HCT116 (cell line): ENCODE results near the gene HOXB13. TPM values are rescaled to one million over a fixed set of nuclear protein-coding genes. Genes with fewer than 3 reads are reported as not detected.

Source experiments
- ATAC-seq: fragments of 200-7000 bp; cut with Tn5 transposase; 2 replicates; pipeline ENCODE4 v1.9.1; 2020; ENCODE audit warnings: mild to moderate bottlenecking, moderate library complexity
- BruUV-seq: library from RNA; stranded (reverse); fragments of 400-500 nt; replicated peaks from 2 replicates; lab custom pipeline; 2021; lab: Mats Ljungman, UMichigan
- CTCF ChIA-PET: fragments of 300-600 bp; sonication (Branson Sonifier 250); formaldehyde crosslinking; loops from one replicate; lab custom pipeline; 2021; ENCODE audit warnings: antibody characterized with exemption; lab: Charles Lee
- POLR2A ChIA-PET: fragments of 300-600, 350-600 bp; sonication (Branson Sonifier 250); formaldehyde crosslinking; loops from one replicate; lab custom pipeline; 2021; ENCODE audit warnings: antibody characterized with exemption; lab: Charles Lee
- RAD21 ChIA-PET, 2 experiments: fragments of 300-600 bp; sonication (Branson Sonifier 250); formaldehyde crosslinking; loops; one replicate each; lab custom pipeline; 2023; ENCODE audit warnings: low total read pairs in 2 of 2; ENCODE audit not compliant: uncharacterized antibody in 2 of 2, unreplicated experiment in 2 of 2, low non-redundant PET in 1 of 2; lab: Charles Lee
- DNase-seq: peaks from one replicate; pipeline ENCODE4 v3.0.0-alpha.2; 2010; ENCODE audit warnings: low read depth, low spot score
- H2AFZ ChIP-seq: fragments of 200-600 bp; shearing (Covaris generic), sonication (generic); 2 replicates; pipeline ENCODE4 v1.6.1; 2017; ENCODE audit warnings: low read depth, mixed run types, mixed read lengths, antibody characterized with exemption, low read length; ENCODE audit not compliant: poor library complexity, severe bottlenecking
- H3K27ac ChIP-seq: 2 replicates; pipeline ENCODE4 v1.5.1; 2012; ENCODE audit warnings: low read depth, low read length
- H3K27me3 ChIP-seq: fragments of 200-600 bp; sonication (generic); 2 replicates; pipeline ENCODE4 v1.6.1; 2016; ENCODE audit warnings: mixed run types, low read length, mixed read lengths; ENCODE audit not compliant: insufficient read depth
- H3K36me3 ChIP-seq, 2 experiments: fragments of 200-500 bp in 1 of 2; fragments of 200-600 bp in 1 of 2; sonication (Bioruptor generic) in 1 of 2; sonication (generic) in 1 of 2; 2 replicates each; pipeline versions ENCODE4 v1.5.1 to v1.6.1; 2014 to 2016; ENCODE audit warnings: low read length in 2 of 2, inconsistent platforms in 1 of 2, mixed read lengths in 1 of 2, mixed run types in 1 of 2; ENCODE audit not compliant: insufficient read depth in 2 of 2, control insufficient read depth in 1 of 2
- H3K4me1 ChIP-seq, 2 experiments: fragments of 200-600 bp in 1 of 2; sonication (generic) in 1 of 2; 2 replicates each; pipeline versions ENCODE4 v1.5.1 to v1.6.1; 2012 to 2017; ENCODE audit warnings: low read length in 2 of 2, inconsistent platforms in 1 of 2, mild to moderate bottlenecking in 1 of 2, mixed read lengths in 1 of 2, mixed run types in 1 of 2, moderate library complexity in 1 of 2; ENCODE audit not compliant: insufficient read depth in 2 of 2, control insufficient read depth in 1 of 2
- H3K4me2 ChIP-seq: fragments of 200-600 bp; sonication (generic); 2 replicates; pipeline ENCODE4 v1.6.1; 2017; ENCODE audit warnings: mixed run types, low read length, mixed read lengths
- H3K4me3 ChIP-seq, 2 experiments: fragments of 200-600 bp in 1 of 2; sonication (generic) in 1 of 2; replicated peaks in 1 of 2; 2 replicates each; pipeline ENCODE4 v1.5.1; 2011 to 2016; ENCODE audit warnings: low read length in 2 of 2, control low read depth in 1 of 2, low read depth in 1 of 2, mild to moderate bottlenecking in 1 of 2, mixed read lengths in 1 of 2, mixed run types in 1 of 2
- H3K79me2 ChIP-seq: fragments of 200-600 bp; sonication (generic); 2 replicates; pipeline ENCODE4 v1.6.1; 2017; ENCODE audit warnings: mild to moderate bottlenecking, mixed run types, low read length, moderate library complexity, mixed read lengths; ENCODE audit not compliant: insufficient read depth
- H3K9ac ChIP-seq: fragments of 200-600 bp; sonication (generic); 2 replicates; pipeline ENCODE4 v1.6.1; 2016; ENCODE audit warnings: low read length, mixed read lengths
- H3K9me2 ChIP-seq: fragments of 200-600 bp; sonication (generic), shearing (Covaris generic); 2 replicates; pipeline ENCODE4 v1.6.1; 2017; ENCODE audit warnings: mixed run types, mild to moderate bottlenecking, moderate library complexity; ENCODE audit not compliant: insufficient read depth
- H3K9me3 ChIP-seq, 2 experiments: fragments of 200-500 bp in 1 of 2; fragments of 200-600 bp in 1 of 2; sonication (Bioruptor generic) in 1 of 2; sonication (generic) in 1 of 2; 2 replicates each; pipeline ENCODE4 v1.6.1; 2014 to 2017; ENCODE audit warnings: low read length in 2 of 2, mixed read lengths in 2 of 2, inconsistent platforms in 1 of 2, low read depth in 1 of 2, mild to moderate bottlenecking in 1 of 2, mixed run types in 1 of 2, moderate library complexity in 1 of 2; ENCODE audit not compliant: control insufficient read depth in 1 of 2, insufficient read depth in 1 of 2
- H4K20me1 ChIP-seq: fragments of 200-600 bp; sonication (generic), shearing (Covaris generic); 2 replicates; pipeline ENCODE4 v1.6.1; 2017; ENCODE audit warnings: mixed run types, mild to moderate bottlenecking, moderate library complexity; ENCODE audit not compliant: insufficient read depth
- ATF3 ChIP-seq: IDR thresholded peaks from 2 replicates; pipeline ENCODE4 v1.6.1; 2012
- FOSL1 ChIP-seq: IDR thresholded peaks from 2 replicates; pipeline ENCODE4 v1.6.1; 2012; ENCODE audit warnings: low read depth
- POLR2A ChIP-seq: IDR thresholded peaks from 2 replicates; pipeline ENCODE4 v1.7.0; 2011; ENCODE audit warnings: borderline replicate concordance; ENCODE audit not compliant: insufficient read depth, insufficient read length; ENCODE audit errors: extremely low read depth
- SIN3A ChIP-seq: IDR thresholded peaks from 2 replicates; pipeline ENCODE4 v1.6.1; 2012; ENCODE audit warnings: low read depth
- SRF ChIP-seq: IDR thresholded peaks from 2 replicates; pipeline ENCODE4 v1.6.1; 2012; ENCODE audit warnings: low read depth
- YY1 ChIP-seq: IDR thresholded peaks from 2 replicates; pipeline ENCODE4 v1.6.1; 2011; ENCODE audit warnings: low read length, low read depth, moderate library complexity, mild to moderate bottlenecking; ENCODE audit not compliant: insufficient replicate concordance; ENCODE audit errors: extremely low read depth
- ZBTB33 ChIP-seq: IDR thresholded peaks from 2 replicates; pipeline ENCODE4 v1.6.1; 2011; ENCODE audit warnings: mild to moderate bottlenecking, low read length, moderate library complexity; ENCODE audit not compliant: insufficient replicate concordance; ENCODE audit errors: extremely low read depth
- intact Hi-C: fragments of 100-400 bp; cut with micrococcal nuclease; formaldehyde crosslinking; loops from 2 replicates; pipeline ENCODE4 v1.10.0; 2022
- total RNA-seq: library from RNA; stranded (reverse); gene quantifications from one replicate; pipeline ENCODE4 v1.2.1, GENCODE V29; 2021; ENCODE audit not compliant: unreplicated experiment

Gene HOXB13
- total RNA-seq, 1 experiment from 2014 or later: 7.8 TPM

- TF ChIP-seq ZBTB33 (no peak), SRF (no peak), FOSL1 (no peak), YY1 (no peak), SIN3A (no peak)
- TF ChIP-seq, all 23 proteins: peak for 0
These were observed 3.1 kb downstream of the HOXB13 start (continued) for GRCh38 chr17:48725288-48726064.

GRCh38 chr17:48725004-48725287, 3.6 kb downstream of the HOXB13 start:
- no peak overlapping the region for H3K9ac ChIP-seq
- H2AFZ ChIP-seq: no peak overlapping the region
- BruUV-seq: no TSS peak
- H3K4me2 ChIP-seq: no peak overlapping the region
- H3K4me3 ChIP-seq: no peak overlapping the region
- H4K20me1 ChIP-seq: no peaks in the 10 kb centered on the region
- H3K27ac ChIP-seq: no peak overlapping the region
- H3K27me3 ChIP-seq: no peaks in the 10 kb centered on the region
- ChIA-PET POLR2A (interaction anchor here (2.0 kb wide), 1 partner anchor 154 kb away, joined by 7 read pairs; no protein-coding TSS in a partner anchor), RAD21 (interaction anchor here (1.7 to 2.2 kb wide), 4 partner anchors 66 to 154 kb away, joined by 3 to 13 read pairs (median 11); no protein-coding TSS in a partner anchor), CTCF (interaction anchor here (0.6 to 6.8 kb wide), 16 partner anchors 10 to 684 kb away, joined by 3 to 97 read pairs (median 8); no protein-coding TSS in a partner anchor)
- peaks cover 5 to 21% of the 10 kb centered on the region in 2 experiments; a peak in 3 of 4 replicates for H3K4me1 ChIP-seq
- H3K9me2 ChIP-seq: no peaks in the 10 kb centered on the region
- H3K9me3 ChIP-seq: no peaks in the 10 kb centered on the region
- no peaks in the 10 kb centered on the region for H3K79me2 ChIP-seq
- ATAC-seq (no peak), DNase-seq (no peak)
- H3K36me3 ChIP-seq: no peaks in the 10 kb centered on the region
- intact Hi-C loops: no loop called here
- no peak for TF ChIP-seq POLR2A
- no peak for TF ChIP-seq SRF
- no peak for TF ChIP-seq YY1
- no peak for TF ChIP-seq ATF3
